GM19240 (cell line): ENCODE results near the gene PAX5.

Experiments used
- DNase-seq: peaks from one replicate; pipeline ENCODE4 v3.0.0; 2011; ENCODE audit warnings: low spot score; ENCODE audit not compliant: insufficient read length

The PAX5 gene

DNA sequence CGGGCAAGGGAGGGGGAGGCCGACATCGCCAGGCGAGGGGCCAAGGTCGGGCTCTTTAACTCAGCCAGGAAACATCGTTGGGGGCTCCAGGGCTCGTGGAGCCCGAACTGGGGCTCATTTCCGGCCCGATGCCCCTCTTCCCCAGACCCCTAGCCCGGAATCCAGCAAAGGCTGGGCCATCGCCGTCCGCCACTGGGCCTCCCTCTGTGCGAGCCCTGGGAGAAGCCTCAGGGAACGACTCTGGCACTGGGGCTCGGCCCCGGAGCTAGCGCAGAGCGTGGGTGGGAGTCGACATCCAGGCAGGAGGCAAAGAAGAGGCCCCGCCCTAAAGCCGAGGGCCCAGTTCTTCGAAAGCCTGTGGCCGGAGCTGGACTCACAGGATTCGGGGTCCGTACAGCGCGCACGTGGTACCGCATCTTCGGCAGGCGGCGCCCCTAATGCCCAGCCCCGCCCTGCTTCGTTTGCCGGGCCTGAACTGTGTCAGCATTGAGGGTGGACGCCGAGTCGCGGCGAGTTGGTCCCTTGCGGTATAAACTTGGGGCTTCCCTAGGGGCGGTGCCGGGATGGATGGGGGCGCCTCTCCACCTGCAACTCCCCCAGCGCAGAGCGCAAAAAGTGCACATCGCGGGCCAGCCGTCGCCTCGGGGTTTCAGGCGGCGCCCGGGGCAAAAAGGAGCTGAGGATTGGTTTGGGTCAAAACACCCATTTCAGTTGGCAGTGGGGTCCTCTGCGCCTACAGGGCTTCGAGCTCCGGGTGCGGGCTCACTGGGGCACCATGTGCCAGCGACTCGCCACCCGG, 3.6 kb upstream of the PAX5 start:
- no peak for DNase-seq

DNA sequence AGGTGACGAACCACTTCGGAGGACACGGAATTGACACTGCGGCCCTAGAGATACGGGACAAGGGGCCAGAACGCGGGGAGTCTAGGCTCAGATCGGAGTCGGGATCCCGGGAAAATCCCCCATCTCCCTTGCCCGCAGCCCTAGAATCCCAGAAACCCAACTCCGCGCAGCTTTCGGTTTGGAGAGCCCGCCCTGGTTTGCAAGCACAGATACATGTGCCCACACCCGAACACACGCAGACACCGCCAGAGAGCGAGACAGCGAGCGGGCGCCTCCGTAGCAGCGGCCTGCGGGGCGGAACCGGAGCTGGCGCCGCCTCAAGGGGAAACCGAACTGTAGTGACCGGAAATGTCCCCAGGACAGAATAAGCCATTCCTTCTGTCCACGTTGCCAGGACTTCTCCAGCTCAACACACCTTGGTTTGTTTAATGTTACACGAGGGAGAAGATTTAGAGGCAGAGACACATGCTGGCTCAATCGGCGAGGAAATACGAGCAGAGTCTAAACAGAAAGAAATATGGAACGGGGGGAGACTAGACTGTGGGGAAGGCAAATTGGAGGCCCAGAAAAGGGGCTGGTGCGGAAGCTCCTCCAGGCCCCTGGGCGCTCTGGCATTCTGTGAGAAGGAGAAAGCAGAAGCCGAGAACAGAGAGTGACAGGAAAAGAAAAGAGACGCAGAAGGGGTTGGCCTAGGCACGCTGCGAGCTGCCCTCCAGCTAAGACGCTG, 2.9 kb upstream of the PAX5 start:
- no peak for DNase-seq

DNA sequence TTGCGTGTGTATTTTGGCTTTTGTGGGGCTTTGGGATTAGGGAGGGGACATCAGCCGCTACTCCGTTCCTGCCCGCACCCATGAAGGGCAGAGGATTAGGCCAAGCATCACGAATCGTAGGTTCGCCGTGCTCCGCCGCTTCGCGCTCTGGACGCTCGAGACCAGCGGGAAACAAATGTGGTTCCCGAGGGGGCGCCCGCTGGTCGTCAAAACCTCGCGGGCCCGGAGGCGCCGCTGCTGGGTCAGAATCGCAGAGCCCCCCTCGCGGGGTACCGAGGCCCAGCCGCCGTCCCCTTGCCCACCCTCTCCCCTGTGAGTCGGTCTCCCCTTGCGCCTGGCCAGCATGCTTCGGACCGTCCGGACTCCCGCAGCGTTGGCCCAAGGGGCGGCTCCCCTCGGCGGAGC, 2.3 kb upstream of the PAX5 start:
- no peak for DNase-seq

DNA sequence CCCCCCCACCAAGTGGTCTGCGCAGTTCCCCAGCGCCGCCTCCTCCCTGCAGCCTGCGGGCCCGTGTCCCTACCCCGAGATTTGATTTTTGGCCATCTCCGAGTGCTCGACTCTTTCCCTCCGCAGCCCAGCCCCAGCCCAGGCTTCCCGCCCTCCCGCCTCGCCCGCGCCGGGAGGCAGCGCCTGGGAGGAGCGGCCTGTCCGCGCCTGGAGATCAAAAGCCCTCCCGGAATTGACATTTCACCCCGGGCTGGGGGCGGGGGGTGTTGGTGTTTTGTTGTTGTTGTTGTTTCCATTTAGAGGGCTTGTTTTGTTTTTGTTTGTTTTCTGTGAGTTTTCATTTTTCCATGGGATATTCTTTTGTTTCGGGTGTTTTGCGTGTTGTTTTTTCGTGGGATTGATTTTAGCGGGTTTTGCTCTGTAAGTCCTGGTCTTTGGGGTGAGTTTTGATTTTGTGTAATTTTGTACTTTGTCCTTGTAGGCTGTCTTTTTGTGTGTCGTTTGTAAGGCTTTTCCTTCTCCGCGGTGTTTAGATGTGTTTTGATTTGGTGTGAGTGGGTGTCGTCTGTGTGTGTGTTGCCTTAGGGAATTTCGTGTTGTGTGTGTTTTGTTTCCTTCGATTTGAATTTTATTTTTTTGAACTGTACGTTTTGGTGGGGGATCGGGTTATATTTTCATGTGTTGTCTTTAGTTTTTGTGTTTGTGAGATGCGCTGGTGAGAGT, 1.7 kb upstream of the PAX5 start:
- DNase-seq = no peak

- no peak for DNase-seq
Observed at GRCh38 chr9:37034938-37035647, 1.0 kb upstream of the PAX5 start.

DNA sequence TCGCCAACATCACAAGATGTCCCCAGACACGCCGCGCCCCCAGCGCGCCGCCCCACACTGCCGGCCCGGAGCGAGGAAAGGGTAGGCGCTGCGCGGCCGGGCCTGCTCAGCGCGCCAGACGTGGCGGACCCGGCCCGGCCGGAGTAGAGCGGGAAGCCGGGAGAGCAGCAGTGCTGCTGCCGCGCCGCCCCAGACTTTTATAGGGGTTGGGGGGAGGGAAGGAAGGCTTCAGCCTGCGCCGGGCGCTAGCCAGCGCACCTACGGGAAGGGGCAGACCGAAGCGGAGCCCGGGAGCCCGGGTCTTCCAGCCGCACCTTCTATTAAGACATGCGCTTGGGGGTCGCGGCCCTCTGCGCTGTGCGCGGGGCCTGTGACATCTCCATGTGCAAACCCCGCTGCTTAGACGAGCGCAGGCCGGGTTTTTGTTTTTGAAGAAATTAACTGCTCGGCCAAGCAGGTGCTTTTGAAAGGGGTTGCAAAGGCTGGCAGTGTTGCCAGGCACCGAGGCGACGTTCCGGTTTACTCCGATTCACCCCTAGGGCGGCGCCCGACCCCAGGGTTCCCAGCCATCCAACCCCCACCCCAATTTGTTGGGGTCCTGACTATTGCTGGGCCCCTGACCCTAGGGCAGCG, 353 bp upstream of the PAX5 start:
- DNase-seq = no peak

DNA sequence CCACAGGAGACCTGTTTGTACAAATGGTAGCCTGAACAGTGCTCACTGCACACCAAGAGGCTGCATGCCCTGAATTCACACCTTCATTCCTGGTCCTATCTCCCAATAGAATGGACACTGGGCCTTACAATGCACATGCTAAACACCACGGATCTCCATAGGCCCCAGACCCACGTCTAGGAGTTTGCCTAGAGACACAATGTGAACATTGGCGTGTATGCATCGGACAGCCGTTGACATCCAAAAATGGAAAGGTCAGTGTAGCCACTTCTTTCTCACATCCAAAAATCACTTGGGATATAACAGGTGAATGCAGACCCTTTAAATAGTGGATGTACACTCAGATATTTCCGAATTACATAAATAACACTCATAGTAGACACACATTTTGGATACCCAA, 927 bp downstream of the PAX5 start:
- DNase-seq = no peak

- DNase-seq = no peak
Observed at GRCh38 chr9:37032713-37033112, 1.4 kb downstream of the PAX5 start.

DNA sequence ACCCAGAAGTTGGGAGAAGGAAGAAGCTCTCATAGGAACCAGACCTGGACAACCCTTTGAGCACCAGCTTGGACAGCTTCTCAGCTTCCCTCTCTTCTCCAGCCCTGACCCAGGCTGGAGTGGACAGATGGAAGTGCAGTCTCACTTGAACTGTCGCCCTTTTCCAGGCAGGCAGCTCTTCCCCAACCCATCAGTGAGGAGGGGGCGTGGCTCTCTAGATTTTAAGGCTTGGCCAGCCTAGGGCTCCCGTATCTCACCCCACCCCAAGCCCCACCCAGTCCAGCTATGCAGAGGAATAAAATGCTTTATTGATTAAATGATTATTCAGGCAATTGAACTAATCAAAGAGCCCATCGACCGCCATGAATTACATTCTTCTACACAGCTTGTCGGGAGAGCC, 2.2 kb downstream of the PAX5 start:
- DNase-seq = no peak

DNA sequence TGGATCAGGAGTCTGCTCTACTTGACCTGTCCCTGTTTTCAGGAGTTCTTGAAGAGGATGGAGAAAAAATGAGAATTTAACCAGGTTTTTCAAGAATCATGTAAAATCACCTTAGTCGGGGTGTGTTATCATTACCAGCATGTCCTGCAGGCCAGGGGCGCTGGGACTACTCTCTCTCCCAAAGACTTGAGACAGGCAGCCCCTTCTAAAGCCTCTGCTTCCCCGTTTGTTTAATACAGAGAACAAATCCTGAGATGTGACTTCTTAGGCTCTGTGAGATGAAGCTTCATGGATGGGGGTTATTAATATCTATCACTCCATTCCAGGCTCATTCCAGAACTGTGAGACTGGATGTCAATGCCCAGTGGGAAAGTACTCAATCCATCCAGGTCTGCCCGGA, 3.0 kb downstream of the PAX5 start:
- no peak for DNase-seq

DNA sequence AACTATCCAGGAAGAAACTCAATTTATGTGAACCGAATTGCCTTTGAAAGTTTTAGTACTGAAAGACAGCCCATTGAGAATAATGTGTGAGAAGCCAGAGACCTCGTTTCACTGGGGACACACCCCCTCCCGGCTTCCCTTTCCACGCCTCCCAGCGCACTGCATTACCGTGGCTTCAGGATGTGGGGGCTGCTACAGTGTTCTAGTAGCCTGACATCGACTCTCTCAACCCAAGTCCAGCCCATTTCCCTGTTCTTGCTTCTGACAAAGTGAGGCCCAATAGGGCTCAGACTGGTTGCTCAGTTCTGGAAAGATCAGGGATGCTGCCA, 3.5 kb downstream of the PAX5 start:
- DNase-seq = no peak

DNA sequence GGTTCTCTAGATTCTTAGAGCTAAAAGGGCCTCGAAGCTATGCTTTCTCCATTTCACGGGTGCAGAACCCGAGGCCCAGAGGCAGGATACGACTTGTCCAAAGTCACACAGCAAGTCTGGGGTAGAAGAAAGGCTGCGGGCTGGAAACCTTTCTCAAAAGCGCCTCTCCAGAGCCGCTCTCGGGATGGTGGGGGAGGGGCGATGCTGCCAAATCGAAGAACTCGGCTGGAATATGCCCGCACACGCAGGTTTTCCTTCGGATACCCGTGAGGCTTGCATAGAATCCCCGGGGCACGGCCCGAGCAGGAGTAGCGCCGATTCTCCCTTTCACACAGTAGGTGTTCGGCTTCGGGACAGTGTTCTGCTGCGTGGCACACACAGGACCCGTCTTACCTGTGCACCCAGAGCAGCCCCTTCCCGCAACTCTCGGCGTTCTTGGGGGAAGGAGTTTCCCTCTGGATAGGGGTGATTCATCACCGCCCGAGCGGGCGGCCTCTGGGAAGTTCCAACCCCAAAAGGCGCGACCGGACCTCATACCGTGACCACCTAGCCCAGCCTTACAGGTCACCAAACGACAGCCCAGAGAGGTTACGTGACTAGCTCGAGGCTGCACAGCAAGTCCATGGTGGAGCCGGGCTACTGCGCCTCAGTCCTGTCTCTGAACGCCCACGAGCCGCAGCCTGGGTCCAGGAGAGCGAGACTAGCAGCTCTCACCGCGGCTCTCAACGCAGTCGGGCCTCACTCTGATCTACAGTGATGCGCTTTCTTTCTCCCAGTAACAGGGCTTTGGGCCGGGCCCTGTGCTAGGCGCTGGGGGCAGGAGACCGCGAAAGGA, 4.1 kb downstream of the PAX5 start:
- no peak for DNase-seq

DNA sequence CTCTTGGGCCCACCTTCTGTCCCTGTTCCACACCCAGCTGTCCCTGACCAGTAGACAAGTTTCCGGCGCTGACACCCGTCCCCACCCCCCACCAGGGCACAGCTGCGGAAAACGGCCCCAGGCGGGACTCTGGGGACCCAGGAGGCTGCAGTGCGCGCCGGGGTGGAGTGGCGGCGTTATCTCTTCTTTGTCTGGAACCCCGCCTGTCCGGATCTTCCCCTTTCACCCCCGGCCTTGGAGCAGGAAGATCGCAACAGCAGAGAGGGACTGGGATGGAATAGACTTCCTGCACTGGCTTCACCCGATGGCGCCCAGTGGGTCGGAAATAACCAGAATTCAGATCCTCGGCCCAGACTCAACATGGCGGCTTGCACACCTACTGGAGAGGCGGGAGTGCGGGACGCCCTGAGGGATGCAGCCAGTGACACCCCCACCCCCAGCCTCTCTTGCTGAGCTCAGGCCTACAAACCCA, 4.7 kb downstream of the PAX5 start:
- no peak for DNase-seq

- DNase-seq = no peak
Observed at GRCh38 chr9:37028420-37029031, 5.5 kb downstream of the PAX5 start.

GRCh38 chr9:37027582-37028419, 6.3 kb downstream of the PAX5 start:
- peak; percentile 74 for DNase-seq

- no peak for DNase-seq
Observed at GRCh38 chr9:37026931-37027581, 7.0 kb downstream of the PAX5 start.

GRCh38 chr9:37026113-37026930, 7.7 kb downstream of the PAX5 start:
- no peak for DNase-seq

- no peak for DNase-seq
Observed at GRCh38 chr9:37025823-37026112, 8.3 kb downstream of the PAX5 start.
